HG02970 (cell line): ENCODE measurements around the gene CCDC146.
A peak's percentile ranks its signal among the peaks of the same experiment; 100 is the strongest.
"Not testable (repeated sequence)": the region's sequence is repeated elsewhere in the genome, so short reads cannot be mapped to it uniquely, and the experiment has no call there.

ENCODE experiments used
- ATAC-seq: cut with Tn5 transposase; IDR thresholded peaks from one replicate; pipeline ENCODE4 v1.9.1; 2021; ENCODE audit warnings: mild to moderate bottlenecking, moderate library complexity, moderate number of reproducible peaks; ENCODE audit not compliant: unreplicated experiment, low FRiP score

Gene CCDC146

GRCh38 chr7:77244222-77244934, 122.0 kb downstream of the CCDC146 start:
- no peak for ATAC-seq

GRCh38 chr7:77245015-77245755, 122.8 kb downstream of the CCDC146 start:
- no peak for ATAC-seq

- ATAC-seq, result no peak
These were observed 123.7 kb downstream of the CCDC146 start for GRCh38 chr7:77246026-77246640.

- ATAC-seq, result no peak
These were observed 124.9 kb downstream of the CCDC146 start for GRCh38 chr7:77247206-77247850.

- ATAC-seq, result no peak
These were observed 125.7 kb downstream of the CCDC146 start for GRCh38 chr7:77248154-77248553.

- no peak for ATAC-seq
These were observed 130.1 kb downstream of the CCDC146 start for GRCh38 chr7:77252506-77252905.

- ATAC-seq, result no peak
These were observed 130.7 kb downstream of the CCDC146 start for GRCh38 chr7:77253151-77253550.

GRCh38 chr7:77254429-77254828, 132.0 kb downstream of the CCDC146 start:
- ATAC-seq, result no peak

- no peak for ATAC-seq
These were observed 132.5 kb downstream of the CCDC146 start for GRCh38 chr7:77254915-77255314.

- ATAC-seq, result no peak
These were observed 135.6 kb downstream of the CCDC146 start for GRCh38 chr7:77258014-77258413.

GRCh38 chr7:77258593-77258992, 136.2 kb downstream of the CCDC146 start:
- no peak for ATAC-seq

GRCh38 chr7:77262316-77262715, 139.9 kb downstream of the CCDC146 start:
- ATAC-seq, result no peak

GRCh38 chr7:77265666-77266065, 143.3 kb downstream of the CCDC146 start:
- no peak for ATAC-seq

- ATAC-seq, result no peak
These were observed 143.9 kb downstream of the CCDC146 start for GRCh38 chr7:77266291-77266794.

- ATAC-seq, result peak; percentile 66
These were observed 147.1 kb downstream of the CCDC146 start for GRCh38 chr7:77269360-77270093.

GRCh38 chr7:77270094-77270480, 147.7 kb downstream of the CCDC146 start:
- no peak for ATAC-seq

GRCh38 chr7:77271766-77272165, 149.4 kb downstream of the CCDC146 start:
- no peak for ATAC-seq

- not testable (repeated sequence) for ATAC-seq
These were observed 153.2 kb downstream of the CCDC146 start for GRCh38 chr7:77275663-77276062.

- ATAC-seq, result no peak
These were observed 153.7 kb downstream of the CCDC146 start for GRCh38 chr7:77276120-77276519.

- ATAC-seq, result no peak
These were observed 159.5 kb downstream of the CCDC146 start for GRCh38 chr7:77281780-77282478.
